Measurements from ENCODE around the gene MAD1L1.

MAD1L1 gene

GRCh38 chr7:1928645-1929348, 303.9 kb downstream of the MAD1L1 start:
- no peak overlapping the region for H3K27ac ChIP-seq
- TF ChIP-seq CTCF (conservative IDR thresholded peaks at IDR 0.05) = no peak

GRCh38 chr7:1927937-1928644, 304.7 kb downstream of the MAD1L1 start:
- H3K27ac ChIP-seq = no peak overlapping the region
- TF ChIP-seq CTCF (conservative IDR thresholded peaks at IDR 0.05) = no peak

GRCh38 chr7:1926908-1927306, 305.8 kb downstream of the MAD1L1 start:
- no peak overlapping the region for H3K27ac ChIP-seq
- TF ChIP-seq CTCF (conservative IDR thresholded peaks at IDR 0.05) = no peak

- no peak overlapping the region for H3K27ac ChIP-seq
Measured at GRCh38 chr7:1925973-1926907, 306.5 kb downstream of the MAD1L1 start.

GRCh38 chr7:1925349-1925748, 307.4 kb downstream of the MAD1L1 start:
- peak; percentile 46 for TF ChIP-seq CTCF (conservative IDR thresholded peaks at IDR 0.05)
- no peak overlapping the region for H3K27ac ChIP-seq

More at GRCh38 chr7:1925973-1926907, 306.5 kb downstream of the MAD1L1 start:
- no peak for TF ChIP-seq CTCF (conservative IDR thresholded peaks at IDR 0.05)

- H3K27ac ChIP-seq = no peak overlapping the region
- TF ChIP-seq CTCF (conservative IDR thresholded peaks at IDR 0.05) = no peak
Measured at GRCh38 chr7:1924258-1924817, 308.4 kb downstream of the MAD1L1 start.
